GM18511 (cell line): ENCODE data around the gene CELF2.
A peak's percentile ranks its signal among the peaks of the same experiment; 100 is the strongest.
"Not testable (repeated sequence)": the region's sequence is repeated elsewhere in the genome, so short reads cannot be mapped to it uniquely, and the experiment has no call there.

ENCODE experiments used
- ATAC-seq: cut with Tn5 transposase; IDR thresholded peaks from one replicate; pipeline ENCODE4 v1.9.1; 2021; ENCODE audit warnings: mild to moderate bottlenecking, moderate library complexity; ENCODE audit not compliant: unreplicated experiment

Gene CELF2

DNA sequence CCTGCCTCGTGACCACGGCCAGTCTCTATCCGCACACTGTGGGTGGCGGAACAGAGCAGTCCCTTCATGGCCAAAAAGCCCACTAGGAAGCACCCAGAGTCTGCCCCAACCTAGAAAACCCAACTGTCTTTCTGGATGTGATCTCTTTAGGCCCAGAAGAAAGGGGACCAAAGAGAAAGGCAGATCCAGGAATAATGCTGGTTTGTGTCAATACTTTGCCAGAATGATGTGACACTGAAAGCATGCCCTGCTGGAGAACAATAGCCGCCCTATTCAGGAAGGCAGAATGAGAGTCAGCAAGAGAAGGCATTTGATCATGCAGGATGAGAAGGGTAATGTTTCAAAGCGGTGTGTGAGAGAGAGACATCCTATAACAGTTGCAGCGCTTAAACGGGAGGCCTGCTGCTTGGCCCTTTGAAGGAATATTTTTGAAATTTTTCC lies 319.1 kb downstream of the CELF2 start:
- no peak for ATAC-seq

DNA sequence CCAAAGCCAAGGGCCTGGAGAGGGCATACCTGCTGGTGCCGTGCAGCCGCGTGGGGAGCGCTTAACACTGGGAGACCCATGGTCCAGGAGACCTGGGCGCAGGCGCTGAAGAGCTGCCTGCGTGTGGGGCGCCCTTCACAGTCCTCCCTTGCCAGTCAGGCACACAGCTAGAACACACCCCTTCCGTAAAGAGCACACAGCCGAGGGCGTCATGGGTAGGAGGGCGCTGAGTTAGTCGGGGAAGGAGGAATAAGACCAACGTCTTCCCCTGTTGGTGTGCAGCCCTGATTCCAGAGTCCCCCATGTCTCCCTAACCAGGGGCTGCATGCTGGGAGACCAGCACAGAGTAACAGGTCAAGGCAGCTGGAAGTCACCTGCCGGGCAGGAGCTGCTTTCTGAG lies 319.8 kb downstream of the CELF2 start:
- peak; percentile 38 for ATAC-seq

DNA sequence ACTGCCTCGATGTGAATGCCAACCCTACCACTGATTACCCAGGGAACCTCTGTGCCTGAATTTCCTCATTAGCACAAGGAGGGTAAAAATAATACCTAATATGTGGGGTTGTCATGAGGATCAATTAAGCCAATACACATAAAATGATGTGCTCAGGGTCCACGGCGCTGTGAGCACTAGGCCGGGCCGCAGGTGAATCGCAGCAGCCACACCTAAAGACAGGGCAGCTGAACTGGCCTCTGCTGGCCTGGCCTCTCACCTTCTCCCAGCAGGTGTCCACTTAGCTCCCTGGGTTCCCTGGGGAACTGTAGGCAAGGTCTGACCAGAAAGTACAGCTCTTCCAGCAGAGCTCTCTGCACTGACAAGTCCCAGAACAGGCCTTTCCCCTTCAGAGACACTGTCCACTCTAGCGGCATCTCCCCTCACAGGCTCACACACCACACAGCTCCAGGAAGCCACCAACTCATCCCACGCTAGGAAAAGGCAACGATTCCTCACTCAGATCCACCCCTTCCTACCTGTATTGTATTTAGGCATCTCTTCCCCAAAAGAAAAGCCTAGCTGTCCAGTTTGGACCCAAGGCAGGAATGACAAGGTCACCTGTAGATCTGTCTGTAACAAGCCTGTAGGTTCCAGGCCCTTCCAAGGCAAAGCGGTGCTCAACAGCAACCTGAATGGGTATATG lies 320.6 kb downstream of the CELF2 start:
- peak; percentile 8 for ATAC-seq

DNA sequence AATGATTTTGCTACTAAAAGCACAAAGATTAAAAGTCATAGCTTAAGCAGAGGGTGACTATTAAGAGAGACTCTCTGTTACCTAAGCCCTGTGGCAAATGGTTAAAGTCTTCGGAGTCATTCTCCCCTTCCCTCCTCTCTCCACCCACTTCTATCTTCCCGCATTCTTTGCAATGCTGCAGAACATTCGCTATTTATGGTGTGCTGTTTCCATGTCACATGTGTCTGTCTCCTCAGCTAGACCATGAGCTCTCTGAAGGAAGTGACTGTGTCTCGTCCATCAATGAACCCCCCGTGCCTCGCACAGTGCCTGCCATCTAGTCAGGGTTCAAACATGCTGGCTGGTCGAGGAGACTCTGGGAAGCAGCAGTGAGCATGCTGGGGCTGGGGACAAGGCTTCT lies 321.3 kb downstream of the CELF2 start:
- no peak for ATAC-seq

DNA sequence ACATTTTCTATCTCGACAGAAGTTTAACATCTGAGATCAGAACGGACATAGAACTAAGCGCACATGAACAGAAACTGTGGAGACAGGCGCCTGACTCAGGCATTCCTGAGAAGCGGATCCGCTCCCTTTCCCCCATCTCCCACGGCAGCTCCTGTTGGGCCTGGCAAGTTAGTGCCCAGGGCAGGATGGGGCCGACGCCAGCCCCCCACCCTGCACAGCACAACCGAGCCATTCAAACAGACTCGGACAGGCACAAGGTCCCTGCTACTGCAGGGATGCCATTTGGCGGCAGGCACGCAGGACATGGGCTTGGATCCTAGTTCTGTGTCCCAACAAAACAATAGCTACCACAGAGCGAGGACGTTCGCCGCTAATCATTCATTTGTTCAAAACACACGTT lies 322.0 kb downstream of the CELF2 start:
- no peak for ATAC-seq

DNA sequence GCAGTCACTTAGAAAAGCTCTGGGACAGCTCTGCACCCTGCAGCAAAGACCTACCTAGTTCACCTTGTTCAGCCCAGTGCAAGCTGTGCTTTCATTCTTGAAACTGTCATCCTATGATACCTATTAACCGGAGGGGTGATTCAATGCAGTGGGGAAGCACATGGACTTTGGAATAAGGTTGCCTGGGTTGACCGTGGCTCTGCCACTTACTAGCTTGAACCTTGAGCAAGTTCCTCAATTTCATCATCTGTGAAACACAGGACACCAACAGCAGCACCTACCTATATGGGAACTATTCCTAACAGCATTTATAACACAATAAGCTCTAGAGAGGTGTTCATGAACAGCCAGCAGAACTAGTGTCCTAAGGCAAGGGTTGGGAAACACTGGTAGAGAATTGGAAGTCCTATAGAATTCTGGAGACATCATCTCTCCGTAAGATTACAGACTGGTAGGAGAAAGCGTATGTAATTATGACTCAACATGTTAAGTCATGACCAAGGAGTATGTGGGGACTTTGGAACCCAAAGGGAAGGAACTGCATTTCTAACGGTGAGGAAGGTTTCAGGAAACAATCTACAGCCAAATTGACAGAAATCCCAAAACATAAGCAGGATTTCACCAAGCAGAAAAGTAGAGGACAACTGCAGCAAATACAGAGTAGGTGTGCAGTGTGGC lies 323.8 kb downstream of the CELF2 start:
- no peak for ATAC-seq

DNA sequence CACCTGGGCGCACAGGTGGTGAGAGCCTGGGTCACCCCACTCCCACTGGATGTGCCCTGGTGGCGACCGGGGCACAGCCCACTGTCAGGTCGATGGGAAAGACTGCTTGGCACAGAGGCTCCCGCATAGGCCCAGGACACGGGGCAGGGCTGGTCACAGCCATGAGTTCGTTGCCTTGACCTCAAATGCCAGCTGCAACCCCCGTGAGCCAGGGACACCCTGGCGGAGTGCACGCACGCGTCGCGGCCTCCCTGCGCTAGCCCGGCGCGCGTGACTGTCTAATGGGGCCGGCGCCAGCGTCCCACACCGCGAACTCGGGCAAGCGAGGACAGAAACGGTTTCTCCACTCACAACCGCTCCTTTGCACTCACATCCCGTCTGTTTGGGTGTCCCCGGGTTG lies 326.4 kb downstream of the CELF2 start:
- ATAC-seq, result no peak

DNA sequence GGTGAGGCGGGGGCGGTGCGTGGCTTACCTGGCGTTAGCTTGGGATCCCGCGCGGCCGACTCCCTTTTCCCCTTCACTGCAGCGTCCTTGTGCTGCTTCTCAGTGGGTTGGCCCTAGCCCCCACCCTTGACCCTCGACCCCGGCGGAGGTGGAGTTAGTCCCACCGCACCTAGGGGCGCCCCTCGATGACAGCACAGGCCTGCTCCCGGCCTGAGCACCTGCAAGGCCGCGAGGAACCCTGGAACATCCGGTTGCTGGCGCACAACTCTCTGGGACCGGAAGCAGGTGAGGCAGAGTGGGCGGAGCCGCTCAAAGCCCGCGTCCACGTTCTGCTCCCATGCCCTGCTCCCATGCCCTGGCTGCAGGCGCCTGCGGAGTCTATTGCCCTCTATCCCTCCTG lies 326.9 kb downstream of the CELF2 start:
- ATAC-seq, result no peak

DNA sequence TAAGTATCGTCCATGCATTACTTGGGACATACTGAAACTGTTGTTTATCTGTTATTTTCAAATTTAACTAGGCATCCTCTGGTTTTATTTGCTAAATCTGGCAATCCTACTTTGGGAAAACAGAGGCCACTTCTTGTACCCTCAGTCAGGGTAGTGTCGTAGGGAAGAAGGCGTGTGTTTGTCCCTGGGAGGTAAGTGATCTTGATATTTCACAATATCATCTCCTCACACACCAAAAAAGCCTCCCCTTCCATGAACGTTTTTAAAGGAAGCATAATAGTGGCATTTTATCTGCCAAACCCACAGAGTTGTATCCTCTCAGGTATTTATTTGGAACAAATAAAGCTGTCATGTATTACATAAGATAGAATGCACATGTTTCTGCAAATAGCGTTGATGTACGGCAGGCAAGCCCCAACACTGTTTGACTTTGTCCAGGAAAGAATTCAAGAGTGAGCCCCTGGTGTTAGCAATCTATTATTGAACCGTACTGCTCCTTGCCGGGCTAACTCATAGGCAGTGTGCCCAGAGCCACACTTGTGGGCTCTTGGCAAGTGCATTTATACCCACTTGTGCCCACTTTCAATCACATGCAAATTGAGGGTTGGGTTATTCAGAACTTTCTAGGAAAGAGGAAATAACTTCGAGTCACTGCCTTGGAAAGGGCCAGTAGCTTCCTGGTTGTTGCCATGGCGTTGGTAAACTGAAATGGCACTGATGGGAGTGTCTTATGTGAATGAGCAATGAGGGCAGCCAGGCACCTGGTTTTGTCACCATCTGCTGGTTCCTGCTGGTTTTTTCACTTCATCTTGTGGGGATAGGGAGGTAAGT lies 327.8 kb downstream of the CELF2 start:
- ATAC-seq, result peak; percentile 91

DNA sequence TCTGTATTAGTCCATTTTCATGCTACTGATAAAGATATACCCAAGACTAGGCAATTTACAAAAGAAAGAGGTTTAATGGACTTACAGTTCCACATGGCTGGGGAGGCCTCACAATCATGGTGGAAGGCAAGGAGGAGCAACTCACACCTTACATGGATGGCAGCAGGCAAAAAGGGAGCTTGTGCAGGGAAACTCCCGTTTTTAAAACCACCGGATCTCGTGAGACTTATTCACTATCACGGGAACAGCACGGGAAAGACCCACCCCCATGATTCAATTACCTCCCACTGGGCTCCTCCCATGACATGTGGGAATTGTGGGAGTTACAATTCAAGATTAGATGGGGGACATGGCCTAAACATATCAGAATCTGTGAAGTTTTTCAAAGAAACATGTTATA lies 329.9 kb downstream of the CELF2 start:
- ATAC-seq, result not testable (repeated sequence)

DNA sequence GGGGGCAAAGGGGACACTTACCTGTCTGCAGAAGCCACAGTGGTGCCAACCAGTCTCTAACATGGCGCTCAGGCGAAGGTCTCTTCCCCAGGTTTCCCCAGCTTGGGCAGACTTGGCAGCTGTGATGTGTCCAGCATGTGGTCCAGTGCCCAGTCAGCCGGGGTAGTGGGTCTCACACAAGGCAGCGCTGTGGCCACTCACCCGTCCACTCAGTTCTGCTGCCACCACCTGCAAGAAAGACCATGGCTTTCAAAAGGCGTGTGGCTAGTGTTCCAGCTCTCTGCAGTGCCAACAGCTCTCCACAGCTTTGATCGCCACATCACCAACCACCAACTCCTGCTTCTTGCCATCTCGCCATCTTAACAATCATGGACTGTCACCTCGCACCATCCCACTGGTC lies 334.1 kb downstream of the CELF2 start:
- no peak for ATAC-seq

DNA sequence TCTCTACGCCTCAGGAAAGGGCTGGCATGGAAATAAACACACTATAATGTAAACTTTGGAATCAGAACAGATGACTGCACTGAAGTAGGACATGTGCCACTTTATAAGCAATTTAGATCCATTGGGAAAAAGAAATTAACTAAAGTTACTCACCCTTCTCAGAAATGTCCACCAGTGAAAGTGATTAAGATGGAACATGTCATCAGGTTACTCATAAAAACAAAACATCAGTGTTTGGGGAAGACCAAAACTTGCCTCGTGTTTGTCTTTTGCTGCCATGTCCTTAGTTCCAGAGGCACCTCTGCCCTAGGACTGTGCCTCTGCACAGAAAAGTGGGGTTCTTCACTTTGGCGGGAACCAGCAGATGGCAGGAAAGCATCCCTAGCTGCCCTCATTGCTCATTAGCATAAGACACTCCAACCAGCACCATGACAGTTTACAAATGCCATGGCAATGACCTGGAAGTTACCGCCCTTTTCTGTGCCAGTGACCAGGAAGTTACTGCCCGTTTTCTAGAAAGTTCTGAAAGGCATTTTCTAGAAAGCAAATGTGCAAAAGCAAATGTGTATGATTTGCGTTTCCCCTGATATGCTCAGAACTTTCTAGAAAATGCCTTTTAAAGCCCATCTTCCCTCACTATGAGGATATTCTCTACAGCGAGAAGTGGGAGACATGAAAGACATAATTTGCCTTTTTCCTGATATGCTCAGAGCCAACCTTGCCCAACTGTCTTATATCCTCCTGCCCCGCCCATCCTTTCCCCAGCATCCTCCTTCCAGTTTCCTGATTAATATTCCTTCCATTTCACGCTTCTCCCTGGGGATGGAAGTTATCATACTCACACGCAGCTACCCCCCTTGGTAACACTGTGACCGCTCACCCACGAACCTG lies 335.6 kb downstream of the CELF2 start:
- ATAC-seq, result no peak

DNA sequence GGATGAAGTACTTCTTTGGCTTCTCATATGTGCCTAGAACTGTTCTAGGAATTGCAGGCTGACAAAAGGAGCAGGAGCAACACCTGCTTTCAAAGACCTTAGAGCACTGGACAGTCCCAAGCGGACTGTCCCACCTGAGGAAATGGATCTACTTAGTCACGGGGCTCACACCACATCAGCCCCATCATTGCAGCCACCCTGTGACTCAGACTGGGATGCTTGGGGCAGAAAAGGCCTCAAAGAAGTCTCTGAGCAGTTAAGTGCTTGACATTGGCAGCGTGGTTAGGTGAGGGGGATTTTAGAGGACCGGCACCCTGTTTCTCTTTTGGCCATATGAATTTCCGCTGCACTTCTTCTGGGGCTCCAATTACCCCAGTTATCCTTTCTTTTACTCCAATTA lies 337.2 kb downstream of the CELF2 start:
- ATAC-seq, result no peak

DNA sequence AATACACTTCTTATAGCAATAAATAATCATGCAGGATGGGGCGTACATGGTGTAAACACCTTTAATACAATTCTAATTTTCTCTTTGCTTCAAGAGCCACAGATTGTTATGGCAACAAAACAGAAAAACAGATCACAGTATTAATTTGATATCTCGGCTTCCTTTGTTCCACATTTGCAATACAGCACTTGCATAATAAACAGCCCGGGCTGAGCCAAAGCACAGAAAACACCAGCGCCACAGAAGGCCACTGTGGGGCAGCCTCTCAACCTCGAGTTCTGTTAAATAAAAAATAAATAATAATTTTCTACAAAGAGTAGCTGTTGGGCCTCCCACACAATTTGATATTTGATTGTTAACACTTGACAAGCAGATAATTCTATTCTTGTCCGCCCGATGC lies 337.9 kb downstream of the CELF2 start:
- ATAC-seq, result no peak

DNA sequence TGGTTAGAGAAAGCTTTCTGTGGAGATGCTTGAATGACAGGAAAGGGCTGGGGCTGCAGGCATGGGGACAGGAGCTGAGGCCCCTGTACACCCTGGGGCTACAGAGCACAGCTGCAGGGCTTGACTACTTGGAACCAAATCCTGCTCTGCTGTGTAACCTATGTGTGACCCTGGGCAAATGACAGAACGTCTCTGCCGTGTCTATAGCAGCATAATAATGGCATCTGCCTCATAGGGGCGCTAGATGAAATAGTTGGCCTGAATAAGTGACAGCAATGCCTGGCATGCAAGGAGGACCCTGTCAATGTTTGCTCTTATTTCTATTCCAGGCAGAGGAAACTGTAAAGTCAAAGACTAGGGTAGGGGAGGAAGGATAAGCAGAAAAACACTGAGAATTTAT lies 339.8 kb downstream of the CELF2 start:
- no peak for ATAC-seq

DNA sequence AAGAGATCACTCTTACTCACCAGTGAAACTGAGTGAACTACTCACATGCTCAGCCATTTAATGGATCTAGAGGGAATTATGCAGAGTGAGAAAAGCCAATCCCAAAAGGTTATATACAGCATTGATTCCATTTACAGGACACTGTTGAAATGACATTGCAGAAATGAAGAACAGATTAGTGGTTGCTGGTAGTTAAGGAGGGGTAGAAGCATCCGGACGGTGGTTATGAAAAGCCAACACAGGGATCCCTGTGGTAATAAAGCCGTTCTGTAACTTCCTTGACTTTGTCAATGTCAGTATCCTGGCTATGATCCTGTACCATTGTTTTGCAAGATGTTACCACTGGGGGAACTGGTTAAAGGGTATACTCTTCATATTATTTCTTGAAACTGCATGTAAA lies 340.3 kb downstream of the CELF2 start:
- no peak for ATAC-seq

DNA sequence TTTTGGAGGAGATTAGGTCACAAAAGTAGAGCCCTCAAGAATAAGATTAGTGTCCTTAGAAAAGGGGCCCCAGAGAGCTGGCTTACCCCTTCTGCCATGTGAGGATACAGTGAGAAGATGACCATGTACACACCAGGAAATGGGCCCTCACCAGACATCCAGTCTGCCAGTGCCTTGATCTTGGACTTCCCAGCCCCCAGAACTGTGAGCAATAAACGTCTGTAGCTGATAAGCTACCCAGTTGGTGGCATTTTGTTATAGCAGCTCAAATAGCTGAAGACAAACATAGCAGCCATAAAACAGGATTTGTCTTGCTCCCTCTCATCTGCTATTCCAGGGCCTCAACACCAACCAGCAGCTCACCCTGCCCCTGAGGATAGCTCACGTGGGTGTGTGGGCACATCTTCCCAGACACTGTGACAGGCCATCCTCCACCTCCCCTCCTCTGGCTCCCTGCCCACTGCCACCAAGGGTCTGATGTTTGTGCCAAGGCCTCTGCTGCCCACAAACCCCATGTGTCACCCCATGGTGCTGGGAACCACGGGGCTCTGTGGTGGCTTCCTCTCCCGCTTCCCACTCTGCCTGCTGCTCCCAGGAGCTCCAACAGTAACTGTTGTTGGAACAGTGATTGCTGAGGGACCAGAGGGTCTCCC lies 341.4 kb downstream of the CELF2 start:
- ATAC-seq, result no peak

DNA sequence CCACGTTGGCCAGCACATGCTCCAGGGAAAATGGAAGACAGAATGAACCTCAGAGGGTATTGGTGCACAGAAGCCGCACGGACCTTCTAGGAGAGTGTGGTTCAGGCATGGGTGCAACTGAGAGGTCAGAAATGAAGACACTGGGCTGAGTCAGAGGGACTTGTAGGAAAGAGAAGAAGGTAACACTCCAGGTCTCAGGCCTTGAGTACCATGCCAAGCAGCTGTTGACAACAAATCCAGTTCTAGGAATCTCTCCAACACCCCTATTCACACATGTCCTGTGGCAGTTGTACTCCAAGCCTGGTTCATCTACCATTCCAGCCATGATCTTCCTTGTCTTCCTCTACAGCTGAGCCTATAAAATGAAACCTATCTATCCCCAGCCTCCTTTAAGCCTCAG lies 342.2 kb downstream of the CELF2 start:
- no peak for ATAC-seq

DNA sequence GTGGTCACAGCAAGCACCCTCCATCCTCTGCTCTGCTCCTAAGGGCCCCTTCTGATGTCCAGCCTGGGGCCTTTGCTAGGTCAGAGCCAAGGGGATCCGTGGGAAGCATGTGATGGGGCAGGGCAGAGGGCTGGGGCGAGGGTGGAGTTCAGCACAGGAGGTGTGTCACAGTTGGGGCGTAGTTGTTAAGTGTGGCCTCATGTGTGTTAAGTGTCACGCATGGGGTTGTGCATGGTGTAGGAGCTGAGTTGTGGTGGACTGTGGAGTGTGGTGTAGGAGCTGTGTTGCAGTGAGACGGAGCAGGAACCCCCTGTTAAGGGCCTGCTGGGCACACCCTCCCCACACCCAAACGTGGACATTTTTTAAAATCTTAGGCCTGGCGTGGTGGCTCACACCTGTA lies 345.8 kb downstream of the CELF2 start:
- no peak for ATAC-seq

DNA sequence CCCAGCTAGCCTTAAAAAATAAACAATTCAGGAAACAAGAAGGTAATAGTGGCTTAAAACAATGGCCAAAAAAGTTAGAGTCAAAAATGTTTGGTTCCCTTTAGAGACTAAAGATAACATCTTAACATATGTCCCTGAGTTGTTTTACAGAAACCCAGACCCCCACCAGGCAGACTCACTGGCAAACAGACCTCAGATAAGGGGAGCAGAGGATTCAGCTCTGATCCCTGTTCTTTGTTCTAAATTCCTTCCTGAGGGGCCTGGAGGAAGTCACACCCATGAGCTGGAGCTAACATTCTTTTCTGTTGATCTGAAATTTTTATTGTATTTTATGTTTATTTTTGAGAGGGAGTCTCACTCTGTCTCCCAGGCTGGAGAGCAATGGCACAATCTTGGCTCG lies 346.6 kb downstream of the CELF2 start:
- no peak for ATAC-seq
